Ishikawa (cell line): ENCODE measurements around the gene GPATCH3.

Source experiments
- CEBPB ChIP-seq: IDR thresholded peaks from 2 replicates; pipeline ENCODE4 v1.6.1; 2012
- CREB1 ChIP-seq: IDR thresholded peaks from 2 replicates; pipeline ENCODE4 v1.6.1; 2012; ENCODE audit warnings: low read depth
- EGR1 ChIP-seq: IDR thresholded peaks from 2 replicates; pipeline ENCODE4 v1.6.1; 2012
- EP300 ChIP-seq: IDR thresholded peaks from 2 replicates; pipeline ENCODE4 v1.6.1; 2012; ENCODE audit warnings: borderline replicate concordance
- FOXM1 ChIP-seq: IDR thresholded peaks from 2 replicates; pipeline ENCODE4 v1.6.1; 2012; ENCODE audit warnings: low read depth, borderline replicate concordance
- MAX ChIP-seq: IDR thresholded peaks from 2 replicates; pipeline ENCODE4 v1.6.1; 2012
- NFIC ChIP-seq: IDR thresholded peaks from 2 replicates; pipeline ENCODE4 v1.6.1; 2012
- RAD21 ChIP-seq: IDR thresholded peaks from 2 replicates; pipeline ENCODE4 v1.6.1; 2012; ENCODE audit warnings: low read depth
- REST ChIP-seq: IDR thresholded peaks from 2 replicates; pipeline ENCODE4 v1.6.1; 2012; ENCODE audit warnings: low read depth, mild to moderate bottlenecking
- TAF1 ChIP-seq: IDR thresholded peaks from 2 replicates; pipeline ENCODE4 v1.6.1; 2012; ENCODE audit warnings: low read depth, mild to moderate bottlenecking
- TCF12 ChIP-seq: IDR thresholded peaks from 2 replicates; pipeline ENCODE4 v1.6.1; 2012; ENCODE audit warnings: low read depth
- TEAD4 ChIP-seq: IDR thresholded peaks from 2 replicates; pipeline ENCODE4 v1.6.1; 2012
- USF1 ChIP-seq: IDR thresholded peaks from 2 replicates; pipeline ENCODE4 v1.6.1; 2012
- YY1 ChIP-seq: IDR thresholded peaks from 2 replicates; pipeline ENCODE4 v1.6.1; 2012; ENCODE audit warnings: low read depth
- ZBTB7A ChIP-seq: IDR thresholded peaks from 2 replicates; pipeline ENCODE4 v1.6.1; 2012; ENCODE audit warnings: low read depth

Gene GPATCH3

GRCh38 chr1:26862781-26863684 is 37.2 kb downstream of the GPATCH3 start, which contains the start of gene SFN:
Gene SFN, plus strand, starts transcription at chr1:26863149. Its CDS starts 64 bp downstream, at chr1:26863213.
- TF ChIP-seq RAD21 (peak; percentile 39; the same call in 1 of the 2 replicates), EGR1 (no peak), TAF1 (0 out of 2 replicates have a peak, but pooled peaks have one; percentile 58), MAX (peak; percentile 71; the same call in 1 of the 2 replicates), TEAD4 (peak; percentile 47; the same call in 1 of the 2 replicates), REST (no peak), USF1 (peak; percentile 61), CEBPB (no peak), ZBTB7A (peak; percentile 22; the same call in 1 of the 2 replicates), NFIC (peak; percentile 99), FOXM1 (peak; percentile 63; the same call in 1 of the 2 replicates), YY1 (no peak), TCF12 (peak; percentile 94), CREB1 (no peak), EP300 (peak; percentile 71; the same call in 1 of the 2 replicates)

- TF ChIP-seq RAD21 = no peak; the same call in 1 of the 2 replicates
- peak; percentile 63 for TF ChIP-seq EP300
- TF ChIP-seq ZBTB7A = no peak; the same call in 1 of the 2 replicates
- TF ChIP-seq EGR1 = no peak
- no peak for TF ChIP-seq CREB1
- TF ChIP-seq NFIC = peak; percentile 58
- no peak for TF ChIP-seq REST
- peak; percentile 81 for TF ChIP-seq TCF12
- TF ChIP-seq TAF1 = peak; percentile 38; the same call in 1 of the 2 replicates
- TF ChIP-seq CEBPB = no peak
- 0 out of 2 replicates have a peak, but pooled peaks have one; percentile 20 for TF ChIP-seq YY1
- peak; percentile 56; the same call in 1 of the 2 replicates for TF ChIP-seq TEAD4
- TF ChIP-seq MAX = peak; percentile 35
- TF ChIP-seq FOXM1 = peak; percentile 63; the same call in 1 of the 2 replicates
- TF ChIP-seq USF1 = peak; percentile 42; the same call in 1 of the 2 replicates
Measured at GRCh38 chr1:26861889-26862378, 38.3 kb downstream of the GPATCH3 start.

- TF ChIP-seq CREB1 (no peak), TCF12 (no peak), RAD21 (peak; percentile 22; the same call in 1 of the 2 replicates)
Measured at GRCh38 chr1:26861286-26861701, 39.0 kb downstream of the GPATCH3 start.

GRCh38 chr1:26858891-26859640 is 41.2 kb downstream of the GPATCH3 start:
- TF ChIP-seq RAD21 = no peak
- no peak for TF ChIP-seq NFIC
- TF ChIP-seq TCF12 = no peak
- no peak for TF ChIP-seq EGR1
- no peak for TF ChIP-seq REST
- no peak for TF ChIP-seq FOXM1
- TF ChIP-seq ZBTB7A = no peak
- TF ChIP-seq CEBPB = no peak
- TF ChIP-seq TAF1 = no peak
- no peak for TF ChIP-seq EP300
- no peak for TF ChIP-seq USF1
- TF ChIP-seq CREB1 = no peak
- TF ChIP-seq YY1 = no peak
- no peak for TF ChIP-seq MAX
- TF ChIP-seq TEAD4 = no peak
